CD4-positive, alpha-beta T cell treated with Interleukin-21 for 1 hour (primary cell): Measurements from ENCODE around the gene AOPEP.
A peak's percentile ranks its signal among the peaks of the same experiment; 100 is the strongest.

Experiments
- DNase-seq: peaks from one replicate; pipeline ENCODE4 v3.0.0-alpha.2; 2020

Gene AOPEP

DNA sequence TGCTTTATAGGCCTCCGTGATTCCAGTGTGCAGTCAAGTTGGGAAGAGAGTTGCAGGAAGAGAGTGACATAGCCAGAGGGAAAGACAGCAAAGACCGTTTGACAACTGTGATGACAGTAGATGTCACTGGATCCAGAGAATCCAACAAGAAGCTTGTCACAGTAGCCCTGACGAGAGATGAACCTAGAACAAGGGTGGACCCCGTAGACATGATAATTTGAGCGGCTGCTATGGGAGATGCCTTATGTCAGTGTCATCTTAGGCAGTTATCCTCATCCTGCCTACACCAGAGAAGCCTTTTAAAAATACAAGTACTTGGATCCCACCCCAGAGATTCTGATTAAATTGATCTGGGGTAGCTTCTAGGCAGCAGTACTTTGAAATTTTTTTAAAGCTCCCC, 125.4 kb downstream of the AOPEP start:
- no peak for DNase-seq

DNA sequence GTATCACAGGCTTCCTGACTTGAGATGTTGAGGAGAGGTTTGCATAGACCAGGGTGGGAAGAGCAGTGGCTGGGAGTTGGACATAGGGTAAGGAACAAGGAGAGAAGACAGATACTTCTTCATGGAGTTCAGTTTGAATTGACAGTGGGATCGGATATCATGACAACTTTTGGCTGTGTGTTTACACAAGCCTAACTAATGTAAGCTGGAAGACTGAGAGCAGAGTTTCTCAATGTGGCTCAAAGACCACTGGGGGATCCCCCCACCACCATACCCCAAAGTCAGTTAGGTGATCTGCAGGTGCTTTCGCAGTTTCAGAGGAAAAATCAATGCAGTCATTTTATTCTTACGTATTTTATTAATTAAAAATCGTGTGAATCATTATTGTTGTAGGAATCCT, 125.9 kb downstream of the AOPEP start:
- no peak for DNase-seq

DNA sequence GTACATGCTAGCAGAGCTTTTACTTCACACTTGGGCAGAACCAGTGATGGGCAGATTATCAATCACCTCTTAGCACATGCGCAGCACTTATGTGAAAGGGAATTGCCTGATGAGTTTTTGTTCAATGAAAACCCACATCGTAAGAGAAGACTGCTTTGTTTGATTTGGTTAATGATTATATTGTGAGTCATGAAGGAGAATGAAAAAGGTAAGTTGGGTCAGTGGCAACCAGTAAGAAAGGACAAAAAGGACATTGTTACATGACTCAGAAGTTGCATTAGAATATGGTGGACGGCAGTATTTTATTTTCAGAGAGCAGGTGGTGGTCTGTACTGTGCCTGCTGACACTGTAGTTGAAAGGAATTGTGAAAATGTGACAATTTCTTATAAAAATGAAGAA, 127.4 kb downstream of the AOPEP start:
- no peak for DNase-seq

DNA sequence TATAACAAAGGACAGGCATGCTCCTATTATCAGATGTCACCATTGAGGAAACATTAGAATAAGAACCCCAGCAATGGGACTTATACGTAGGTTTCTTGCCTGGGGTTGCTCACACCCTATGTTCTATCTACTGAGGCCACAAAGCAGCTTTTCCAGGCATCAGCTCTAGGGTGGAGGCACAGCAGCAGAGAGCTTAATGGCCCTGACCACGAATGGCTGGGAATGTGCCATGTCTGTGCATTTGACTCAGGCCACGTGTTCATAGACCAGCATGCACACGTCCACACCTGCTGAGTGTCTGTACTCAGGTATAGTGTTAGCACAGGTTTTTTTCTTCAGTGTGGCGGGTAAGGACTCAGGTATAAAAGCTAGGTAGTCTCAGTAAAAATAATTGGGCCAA, 129.4 kb downstream of the AOPEP start:
- DNase-seq, result no peak

DNA sequence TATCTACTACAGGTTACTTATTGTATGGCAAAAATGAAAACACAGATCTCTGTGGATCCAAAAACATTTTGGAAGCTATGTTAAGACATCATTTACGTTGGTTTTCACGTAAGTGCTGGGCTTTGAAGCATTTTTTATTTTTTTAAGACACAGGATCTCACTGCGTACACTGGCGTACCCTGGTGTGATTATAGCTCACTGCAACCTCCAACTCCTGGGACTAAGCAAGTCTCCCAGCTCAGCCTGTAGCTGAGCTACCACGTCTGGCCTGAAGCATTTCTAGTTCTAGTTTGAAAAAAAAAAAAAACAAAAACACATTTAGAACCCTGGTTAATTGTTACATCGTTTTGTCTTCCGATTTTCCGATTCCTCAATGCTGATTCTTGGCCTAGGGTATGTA, 131.3 kb downstream of the AOPEP start:
- DNase-seq, result no peak

DNA sequence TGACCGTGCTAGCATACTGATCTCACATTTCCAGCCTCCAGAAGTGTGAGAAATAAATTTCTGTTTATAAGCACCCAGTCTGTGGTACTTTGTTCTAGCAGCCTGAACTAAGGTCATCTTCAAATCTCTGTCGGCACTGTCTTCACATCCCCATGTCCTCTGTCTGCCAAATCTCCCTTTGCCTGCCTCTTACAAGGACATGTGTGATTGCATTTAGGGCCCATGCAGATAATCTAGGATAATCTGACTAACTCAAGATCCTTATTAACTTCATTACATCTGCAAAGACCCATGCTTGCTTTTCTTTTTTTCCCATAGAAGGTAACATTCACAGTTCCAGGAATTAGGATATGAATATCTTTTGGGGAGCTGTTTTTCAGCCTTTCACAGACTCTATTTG, 132.7 kb downstream of the AOPEP start:
- DNase-seq, result no peak

DNA sequence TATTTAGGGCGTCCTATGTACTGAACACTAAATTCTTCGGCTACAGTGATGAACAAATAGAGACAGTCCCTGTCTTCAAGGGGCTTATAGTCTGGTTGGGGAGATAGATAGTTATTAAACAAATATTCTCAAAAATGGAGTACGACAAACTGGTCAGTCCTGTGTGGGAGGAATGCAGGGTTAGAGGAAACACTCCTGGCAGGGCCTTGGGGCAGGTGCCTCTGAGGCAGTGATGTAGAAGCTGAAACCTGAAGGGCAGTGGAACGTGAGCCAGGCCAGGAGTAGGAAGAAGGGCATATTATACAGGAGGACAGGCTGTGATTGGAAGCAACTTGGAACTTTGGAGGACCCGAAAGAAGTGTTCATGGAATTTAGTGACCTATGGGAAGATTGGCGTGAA, 133.4 kb downstream of the AOPEP start:
- DNase-seq, result no peak

DNA sequence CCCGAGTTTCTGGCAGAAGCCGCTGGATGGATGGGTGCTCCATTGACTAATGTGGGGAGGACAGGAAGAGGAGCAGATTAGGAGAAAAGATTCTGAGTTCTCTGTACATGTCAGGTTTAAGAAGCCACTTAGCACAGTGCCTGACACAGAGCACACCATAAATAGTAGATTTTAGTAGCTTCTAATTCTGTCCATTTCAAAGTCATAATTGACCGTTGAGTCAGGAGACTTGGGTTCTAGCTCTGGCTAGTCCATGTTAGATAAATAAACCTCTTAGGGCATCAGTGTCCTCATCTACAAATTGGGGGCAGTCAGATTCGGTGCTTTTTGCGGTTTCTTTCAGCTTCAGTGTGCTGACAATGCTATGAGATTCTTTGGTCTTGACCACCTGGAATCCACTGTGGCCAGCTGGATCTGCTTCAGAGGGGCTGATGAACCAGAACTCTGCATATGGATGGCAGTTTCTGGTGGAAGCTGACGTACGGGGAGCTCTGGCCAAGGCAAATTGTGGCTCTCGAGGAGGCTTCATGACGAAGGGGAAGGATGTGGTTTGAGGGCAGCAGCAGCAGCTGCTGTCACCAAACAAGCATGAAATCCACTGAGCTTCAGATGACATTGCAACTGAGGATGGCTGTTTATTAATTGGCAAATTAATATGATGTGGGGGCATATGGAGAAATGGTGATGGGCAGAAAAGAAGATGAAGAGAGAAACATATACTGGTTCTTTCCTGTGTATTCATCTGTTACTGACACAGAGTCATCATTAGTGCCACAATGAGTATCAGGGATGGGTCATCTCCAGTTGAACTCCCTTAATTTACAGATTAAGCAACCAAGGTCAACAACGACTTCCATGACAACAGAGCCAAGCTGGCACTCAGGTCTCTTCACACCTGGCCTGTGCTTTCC, 134.4 kb downstream of the AOPEP start:
- DNase-seq, result peak; percentile 78

DNA sequence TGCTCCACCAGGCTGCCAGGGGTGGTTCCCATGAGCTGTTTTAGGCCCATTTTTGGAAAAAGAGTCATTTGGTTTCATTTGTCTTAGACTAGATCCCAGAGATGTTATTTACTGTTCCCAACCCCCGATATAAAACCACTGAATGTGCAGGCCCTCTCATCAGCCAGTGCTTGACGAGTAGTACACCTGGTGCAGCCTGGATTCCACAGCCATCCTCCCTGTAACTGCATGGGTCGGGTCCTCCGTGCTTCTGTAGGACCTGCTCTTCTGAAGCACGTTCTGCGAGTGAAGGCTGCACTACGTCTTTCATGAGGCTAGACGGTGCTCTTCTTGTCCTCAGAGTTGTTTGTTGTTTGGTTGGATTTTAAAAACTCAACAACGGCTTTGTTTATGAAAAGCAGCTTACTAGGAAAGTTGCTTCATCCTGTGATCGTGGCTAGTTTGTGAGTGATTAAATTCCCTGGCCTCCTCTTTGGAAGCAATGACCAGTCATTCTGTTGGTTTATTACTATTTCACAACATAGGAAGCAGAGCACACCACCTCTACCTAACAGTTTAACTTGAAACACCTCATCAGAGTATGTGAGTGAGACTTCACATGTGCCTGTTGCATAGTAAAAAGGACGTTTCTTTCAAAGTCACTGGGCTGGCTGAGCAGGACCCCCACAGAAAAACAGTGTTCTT, 135.2 kb downstream of the AOPEP start:
- DNase-seq, result no peak

DNA sequence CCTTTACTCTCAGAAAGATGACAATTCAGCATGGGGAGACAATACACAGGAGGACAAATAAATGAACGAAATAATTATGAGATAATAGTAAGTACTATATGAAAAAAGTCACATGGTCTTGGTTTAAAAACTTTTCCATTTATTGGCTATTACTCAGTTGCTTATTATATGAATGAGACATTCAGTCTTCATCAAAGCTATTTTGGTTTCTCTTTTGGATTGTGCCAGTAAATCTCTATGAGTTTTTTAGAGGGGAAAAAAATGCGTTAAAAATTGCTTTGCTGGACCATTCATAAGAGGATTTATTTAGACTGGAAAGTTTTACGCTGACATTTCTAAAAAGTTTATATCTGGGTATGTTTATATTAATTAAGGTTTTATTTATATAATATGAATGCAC, 137.7 kb downstream of the AOPEP start:
- no peak for DNase-seq

DNA sequence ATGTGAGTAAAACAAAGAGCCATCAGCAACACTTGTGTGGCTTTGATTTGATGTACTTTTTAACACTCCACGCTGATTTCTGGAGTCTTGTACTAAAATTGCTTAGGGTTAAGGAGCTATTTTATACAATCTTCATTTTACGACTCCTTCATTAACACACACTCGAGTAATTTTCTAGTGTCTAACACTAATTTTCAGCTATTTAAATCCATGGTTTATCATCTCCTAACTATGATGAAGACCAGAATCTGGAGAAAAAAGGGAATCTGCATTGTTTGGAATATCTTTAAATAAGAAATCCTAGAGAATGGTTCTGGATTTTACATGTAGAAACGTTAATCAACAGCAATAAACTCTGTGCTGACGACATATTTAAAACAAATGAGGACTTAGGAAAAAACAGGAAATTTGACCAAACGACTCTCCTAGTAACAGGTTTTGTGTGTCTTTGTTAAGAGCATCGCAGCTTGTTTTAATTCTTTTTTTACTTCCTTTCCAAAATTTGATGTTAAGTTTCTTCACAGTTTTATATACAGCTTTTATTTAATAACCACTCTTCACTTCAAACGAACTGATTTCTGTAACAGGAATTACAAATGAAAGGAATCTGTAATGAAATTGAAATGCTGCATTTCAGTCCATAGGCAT, 138.5 kb downstream of the AOPEP start:
- DNase-seq, result no peak

DNA sequence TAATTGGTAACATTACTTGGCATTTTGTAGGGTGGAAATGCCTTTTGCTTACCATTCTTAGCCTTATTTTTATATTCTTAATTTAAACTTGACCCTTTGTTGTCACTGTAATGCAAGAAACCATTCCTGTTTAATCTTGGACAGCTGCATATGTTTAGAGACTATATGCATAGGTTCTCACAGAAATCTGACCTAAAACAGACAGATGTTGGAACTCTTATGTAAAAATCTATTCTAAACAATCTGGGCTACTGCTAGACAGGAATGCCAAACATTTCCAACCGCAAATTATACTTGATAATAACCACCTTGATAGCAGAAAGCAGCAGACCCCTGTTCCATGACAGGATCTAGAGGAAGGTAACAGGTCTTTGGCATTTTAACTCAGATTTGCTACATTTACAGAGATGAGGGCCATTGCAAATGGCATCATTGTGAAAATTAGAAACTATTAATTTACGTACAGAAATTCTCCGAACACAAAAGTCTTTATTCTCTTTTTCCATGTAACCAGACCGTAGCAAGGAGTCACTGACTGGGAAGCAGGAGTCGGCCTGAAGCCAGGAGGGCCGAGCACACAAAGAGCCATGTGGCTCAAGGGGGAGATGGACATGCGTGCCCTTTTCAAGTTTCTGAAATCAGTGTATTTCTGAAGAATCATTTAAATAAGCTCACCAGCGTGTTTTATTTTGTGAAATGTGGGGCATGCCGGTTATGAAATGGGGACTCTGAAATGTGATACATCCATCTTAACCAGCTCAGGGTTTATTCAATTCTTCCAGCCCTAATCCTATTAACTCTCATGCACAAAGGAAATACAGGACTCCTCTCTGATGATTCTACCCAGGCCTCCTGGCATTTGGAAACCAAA, 139.3 kb downstream of the AOPEP start:
- no peak for DNase-seq

DNA sequence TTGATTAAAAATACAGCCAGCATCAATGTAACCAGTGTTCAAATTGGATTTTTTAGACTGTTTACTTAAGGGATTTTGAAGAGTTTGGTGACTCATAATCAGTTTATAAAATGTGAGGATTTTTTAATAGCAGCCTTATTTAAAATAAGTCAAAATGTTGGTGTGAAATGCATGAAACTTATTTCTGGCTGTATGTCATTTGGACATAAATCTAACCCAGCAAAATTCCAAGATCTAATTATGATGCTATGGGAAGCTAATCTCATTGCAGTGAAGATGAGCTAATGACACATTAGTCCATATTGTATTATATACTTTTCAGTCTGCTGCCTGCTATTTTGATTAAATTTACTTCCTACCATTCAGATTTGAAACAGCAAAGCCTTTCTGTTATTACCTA, 140.3 kb downstream of the AOPEP start:
- DNase-seq, result no peak

DNA sequence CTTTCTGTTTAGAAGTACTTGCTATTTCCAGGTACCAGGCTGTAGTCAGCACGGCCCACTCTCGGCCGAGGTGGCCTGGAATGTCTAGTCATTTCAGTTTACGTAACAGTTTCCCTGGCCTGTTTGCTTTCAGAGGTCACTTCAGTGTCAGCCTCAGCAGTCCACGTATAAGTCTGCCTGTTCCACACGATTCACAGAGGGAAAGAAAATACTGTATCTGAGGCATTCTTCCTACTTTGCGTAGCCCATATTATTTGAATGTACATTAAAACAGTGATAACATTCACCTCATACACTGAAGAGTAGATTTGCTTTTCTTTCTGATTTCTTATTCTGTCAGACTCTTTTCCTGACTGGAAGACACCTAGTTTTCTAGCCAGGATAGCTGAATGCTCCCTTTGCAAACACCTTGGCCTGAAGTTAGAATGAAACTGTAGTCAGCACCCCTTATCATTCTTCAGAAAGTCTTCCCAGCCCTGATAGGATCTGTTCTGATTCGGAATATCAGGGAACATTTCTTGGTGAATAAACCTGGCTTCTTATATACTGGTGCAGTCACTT, 140.9 kb downstream of the AOPEP start:
- DNase-seq, result no peak

DNA sequence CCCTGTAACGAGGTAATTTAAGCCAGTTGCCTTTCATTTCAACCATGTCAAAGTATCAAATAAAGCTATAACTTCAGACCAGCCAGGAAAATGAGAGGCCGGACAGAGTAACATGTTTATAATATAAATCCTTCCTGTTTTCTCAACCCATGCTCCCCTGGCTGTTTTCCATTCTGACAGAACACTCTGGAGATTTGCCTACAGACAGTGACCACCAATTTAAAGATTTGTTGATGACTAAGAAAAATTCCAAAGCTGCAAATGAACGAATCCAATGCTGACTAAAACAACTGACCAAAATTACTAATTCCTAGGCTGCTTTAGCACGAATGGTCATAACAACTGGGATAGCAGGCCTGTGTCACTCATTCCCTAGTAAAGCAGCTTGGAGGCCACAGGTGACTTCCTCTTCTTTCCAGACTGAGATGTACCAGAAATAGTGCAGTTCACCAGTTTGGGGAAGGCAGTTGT, 141.4 kb downstream of the AOPEP start:
- no peak for DNase-seq

DNA sequence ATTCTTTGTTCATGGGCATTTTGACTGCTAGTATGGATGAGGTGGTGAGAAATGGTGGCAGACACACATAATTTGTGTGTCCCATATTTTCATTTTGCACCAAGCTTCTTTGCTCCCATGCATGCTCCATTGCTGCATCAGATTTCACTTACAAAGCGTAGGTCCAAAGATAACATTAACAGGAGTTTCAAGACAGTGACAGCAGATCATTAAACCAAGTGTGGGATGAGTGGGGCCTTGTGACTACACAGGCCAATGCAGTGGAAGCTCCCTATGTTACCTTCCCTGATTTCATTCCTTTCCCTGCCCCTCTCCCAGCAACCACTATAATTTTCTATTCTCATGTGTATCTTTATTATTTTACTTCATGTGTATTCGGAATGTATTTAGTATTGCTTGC, 142.0 kb downstream of the AOPEP start:
- no peak for DNase-seq

DNA sequence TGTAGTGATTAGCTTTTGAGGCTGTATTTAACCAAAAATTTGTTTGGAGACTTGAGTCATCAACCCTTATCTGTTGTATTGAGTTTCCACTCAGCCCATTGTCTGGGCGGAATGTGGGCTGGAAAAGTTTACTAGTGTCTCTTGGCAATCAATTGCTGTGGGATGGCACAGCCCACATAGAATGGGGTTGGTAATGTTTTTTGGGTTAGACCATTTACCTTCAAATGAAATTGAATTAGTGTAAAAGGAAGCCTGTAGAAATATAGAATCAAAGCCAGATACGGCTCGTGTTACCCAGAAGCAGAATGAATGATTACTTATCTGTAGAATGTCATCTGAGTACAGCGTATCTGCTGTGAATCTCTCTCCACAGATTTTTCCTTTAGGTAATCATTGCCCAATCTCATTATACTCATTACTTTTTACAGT, 142.9 kb downstream of the AOPEP start:
- no peak for DNase-seq

DNA sequence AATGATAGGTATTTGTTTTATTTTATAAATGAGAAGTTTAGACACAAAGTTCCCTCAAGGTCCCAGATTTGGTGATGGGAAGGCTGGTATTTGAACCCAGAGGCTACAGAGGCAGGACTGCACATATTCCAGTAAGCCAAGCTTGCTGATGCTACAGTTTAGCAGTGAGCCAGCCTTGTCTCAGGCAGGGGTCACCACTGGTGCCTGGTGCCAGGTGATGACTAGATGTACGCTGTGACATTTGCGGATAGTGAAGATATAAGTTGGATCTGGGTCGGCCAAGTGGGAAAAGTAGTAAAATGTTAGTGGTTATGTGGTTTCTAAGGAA, 143.9 kb downstream of the AOPEP start:
- DNase-seq, result no peak

DNA sequence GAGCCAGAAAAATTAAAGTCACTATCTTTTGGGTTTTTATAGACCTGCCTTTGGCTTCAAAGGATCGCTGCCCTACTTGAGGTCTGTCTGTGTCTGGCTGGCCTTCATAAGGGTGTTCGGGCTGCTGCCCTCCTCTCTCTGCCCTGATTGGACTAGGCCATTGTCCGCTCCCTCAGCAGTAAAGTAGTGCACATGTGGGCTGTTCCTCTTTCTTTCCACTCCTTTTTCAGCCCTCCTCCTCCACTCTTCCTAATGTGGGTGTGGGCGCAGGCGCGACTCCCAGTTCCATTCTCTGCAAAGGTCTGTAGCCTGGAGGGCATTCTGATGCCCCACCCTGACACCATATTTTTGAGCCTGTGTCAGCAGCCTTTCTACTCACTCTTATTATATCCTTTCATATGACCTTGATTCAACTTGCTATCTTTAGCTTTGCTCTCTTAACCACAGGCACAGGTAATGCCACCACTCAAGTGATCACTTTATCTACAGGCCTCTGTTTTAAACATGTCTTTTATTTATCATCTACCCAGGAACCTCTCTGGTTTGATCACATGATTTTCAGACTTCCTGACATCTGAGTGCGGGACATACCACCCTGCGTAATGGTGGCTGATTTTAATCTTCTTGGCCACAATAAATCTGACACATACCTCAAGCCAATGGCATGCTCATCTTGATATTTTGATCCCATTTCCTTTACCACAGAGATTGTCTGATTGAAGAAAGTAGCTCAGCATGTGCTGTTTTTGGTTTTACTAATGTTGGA, 144.5 kb downstream of the AOPEP start:
- peak; percentile 78 for DNase-seq

DNA sequence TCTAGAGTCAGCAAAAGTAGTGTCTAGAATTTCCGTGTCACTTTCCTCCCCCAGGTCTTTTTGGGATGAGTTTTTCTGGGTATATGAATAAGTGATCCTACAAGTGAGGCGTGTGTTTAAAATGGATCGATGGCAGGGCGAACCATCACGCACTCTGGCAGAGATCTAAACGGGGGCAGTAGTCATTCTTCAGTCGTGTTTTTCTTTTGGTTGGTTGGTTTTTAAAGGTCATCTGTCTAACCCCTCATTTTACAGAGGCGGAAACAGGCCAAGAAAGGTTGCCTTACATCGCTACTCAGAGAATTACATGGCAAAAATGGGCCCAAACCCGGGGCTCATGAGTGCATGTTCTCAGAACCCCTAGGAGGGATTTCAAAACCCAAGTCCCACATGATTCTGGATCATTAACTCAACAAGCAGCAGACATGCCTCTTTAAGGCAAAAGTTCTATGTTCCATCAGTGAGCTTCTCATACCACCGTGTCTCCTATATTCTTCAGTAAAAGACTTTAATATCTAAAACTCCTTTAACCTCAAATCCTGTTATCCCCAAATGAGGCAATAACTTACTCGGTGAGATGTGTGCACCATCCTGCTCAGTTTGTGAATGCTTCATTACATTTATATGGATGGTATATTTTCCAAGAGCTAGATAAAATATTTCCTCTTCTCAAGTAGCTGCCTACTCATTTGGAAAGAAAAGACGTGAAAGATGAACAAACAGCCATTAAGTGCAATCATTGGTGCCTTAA, 145.8 kb downstream of the AOPEP start:
- no peak for DNase-seq

DNA sequence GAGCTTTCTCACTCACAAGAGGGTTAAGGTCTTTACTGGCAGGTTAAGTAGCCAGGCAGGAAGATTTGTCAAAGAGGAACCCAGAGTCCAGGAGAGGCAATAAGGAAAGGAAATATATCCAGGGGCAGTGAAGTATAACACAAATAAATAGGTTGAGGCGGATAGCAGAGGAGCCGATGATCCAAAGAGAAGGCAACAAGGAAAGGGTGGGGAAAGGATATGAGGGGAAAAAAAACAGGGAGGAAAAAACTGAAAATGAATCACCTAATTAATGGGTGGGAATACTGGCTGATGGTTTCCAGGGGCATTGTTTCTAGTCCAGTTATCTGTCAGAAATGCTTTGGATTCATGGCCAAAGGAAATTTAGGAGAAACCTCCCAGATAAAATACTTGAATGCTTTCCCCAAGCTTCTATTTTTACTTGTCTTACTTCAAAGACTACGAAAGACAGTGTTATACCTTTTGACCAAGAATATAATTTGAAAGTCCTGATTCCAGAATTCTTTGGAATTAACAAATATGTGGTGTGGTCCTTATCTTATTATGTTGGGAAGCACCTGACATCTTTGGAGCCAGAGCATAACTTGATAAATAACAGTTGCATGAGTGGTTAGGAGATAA, 146.5 kb downstream of the AOPEP start:
- DNase-seq, result no peak
